OCI-LY3 (cell line): ENCODE results near the gene DEPDC5.

Experiments used
- H2AFZ ChIP-seq: fragments of 200-600, 300-600 bp; shearing (Covaris generic); 2 replicates; pipeline ENCODE4 v1.6.0; 2014; ENCODE audit warnings: antibody characterized with exemption, low read depth, low read length
- H3K27ac ChIP-seq: fragments of 200-600, 300-600 bp; sonication (generic); 2 replicates; pipeline ENCODE4 v1.5.1; 2014; ENCODE audit warnings: mild to moderate bottlenecking, low read length, moderate library complexity, mixed read lengths
- H3K27me3 ChIP-seq: fragments of 200-600, 300-600 bp; sonication (generic); 2 replicates; pipeline ENCODE4 v1.6.1; 2014; ENCODE audit warnings: low read depth, low read length, mixed read lengths
- H3K36me3 ChIP-seq: fragments of 200-600, 300-600 bp; sonication (generic); replicated peaks from 2 replicates; pipeline ENCODE3; 2014; ENCODE audit warnings: low read depth, low read length, mixed read lengths
- H3K4me1 ChIP-seq: fragments of 300-600, 200-600 bp; sonication (generic); 2 replicates; pipeline ENCODE4 v1.6.1; 2014; ENCODE audit warnings: low read length, mixed read lengths
- H3K4me2 ChIP-seq: fragments of 200-600, 300-600 bp; sonication (generic); 2 replicates; pipeline ENCODE4 v1.6.1; 2014; ENCODE audit warnings: low read length, mixed read lengths
- H3K4me3 ChIP-seq: fragments of 300-600, 200-600 bp; sonication (generic); 2 replicates; pipeline ENCODE4 v1.5.1; 2014; ENCODE audit warnings: antibody characterized with exemption, mild to moderate bottlenecking, low read length, moderate library complexity
- H3K79me2 ChIP-seq: fragments of 300-600, 200-600 bp; shearing (Covaris generic); 2 replicates; pipeline ENCODE4 v1.6.1; 2014; ENCODE audit warnings: mild to moderate bottlenecking, low read length, mixed read lengths
- H3K9ac ChIP-seq: fragments of 300-600, 200-600 bp; shearing (Covaris generic); 2 replicates; pipeline ENCODE4 v1.6.0; 2014; ENCODE audit warnings: mild to moderate bottlenecking, low read length, moderate library complexity
- H3K9me3 ChIP-seq: fragments of 200-600, 300-600 bp; shearing (Covaris generic); 2 replicates; pipeline ENCODE4 v1.6.1; 2014; ENCODE audit warnings: low read length, mixed read lengths; ENCODE audit not compliant: insufficient read depth
- H4K20me1 ChIP-seq: fragments of 200-600, 300-600 bp; sonication (generic); 2 replicates; pipeline ENCODE4 v1.6.1; 2016; ENCODE audit warnings: low read length, mixed read lengths; ENCODE audit not compliant: insufficient read depth
- CTCF ChIP-seq: fragments of 200-600, 300-600 bp; sonication (generic); IDR thresholded peaks from 2 replicates; pipeline ENCODE4 v1.5.1; 2014; ENCODE audit warnings: antibody characterized with exemption, low read length, low read depth
- EZH2phosphoT487 ChIP-seq: fragments of 200-600 bp; shearing (Covaris generic); IDR thresholded peaks from 2 replicates; pipeline ENCODE4 v1.6.1; 2018; ENCODE audit warnings: antibody characterized with exemption, mixed run types, low read depth

The DEPDC5 gene

GRCh38 chr22:31861226-31861840, 107.5 kb downstream of the DEPDC5 start:
- no peak overlapping the region for H3K27ac ChIP-seq
- peaks cover 10% of the 10 kb centered on the region for H3K36me3 ChIP-seq
- H4K20me1 ChIP-seq = 0 out of 2 replicates have a peak, but pooled peaks cover 3% of the 10 kb centered on the region
- no peaks in the 10 kb centered on the region for H3K4me1 ChIP-seq
- no peaks in the 10 kb centered on the region for H3K79me2 ChIP-seq
- H2AFZ ChIP-seq = no peak overlapping the region
- no peak overlapping the region for H3K9ac ChIP-seq
- H3K4me2 ChIP-seq = no peak overlapping the region
- H3K9me3 ChIP-seq = no peaks in the 10 kb centered on the region
- H3K4me3 ChIP-seq = no peak overlapping the region
- no peak for TF ChIP-seq EZH2phosphoT487
- TF ChIP-seq CTCF = no peak
- no peaks in the 10 kb centered on the region for H3K27me3 ChIP-seq

- no peak overlapping the region for H3K9ac ChIP-seq
- no peaks in the 10 kb centered on the region for H3K9me3 ChIP-seq
These were observed 113.1 kb downstream of the DEPDC5 start for GRCh38 chr22:31866918-31867317.

DNA sequence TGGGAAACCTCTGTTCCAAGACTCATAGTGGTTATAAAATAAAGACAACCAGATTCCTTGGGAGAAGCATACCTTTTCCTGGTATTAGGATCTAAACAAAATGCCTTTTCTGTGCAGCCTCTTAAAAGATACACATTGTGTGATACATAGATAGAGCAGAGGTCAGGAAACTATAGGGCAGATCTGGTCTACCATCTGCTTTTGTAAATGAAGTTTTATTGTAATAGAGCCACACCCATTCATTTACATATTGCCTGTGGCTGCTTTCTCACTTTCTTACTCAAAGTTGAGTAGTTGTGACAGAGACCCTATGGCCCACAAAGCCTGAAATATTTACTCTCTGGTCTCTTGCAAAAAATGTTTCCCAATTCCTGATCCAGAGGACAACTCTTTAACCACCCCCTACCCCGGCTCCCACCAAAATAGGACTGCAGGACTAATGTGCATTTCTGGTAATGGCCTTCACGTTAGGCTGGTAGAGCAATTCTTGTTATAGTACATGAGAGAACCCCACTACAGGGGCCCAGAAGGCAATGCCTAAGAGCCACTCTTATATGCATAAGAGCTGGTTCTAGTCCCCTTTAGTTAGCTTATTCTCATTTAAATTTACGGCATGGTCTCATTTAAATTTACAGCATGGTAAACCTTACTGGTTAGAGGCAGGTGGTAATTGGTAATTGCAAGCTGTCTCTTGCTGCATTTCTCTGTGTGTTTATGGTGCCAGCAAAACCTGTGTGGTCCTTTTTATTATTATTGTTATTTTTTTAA, 113.8 kb downstream of the DEPDC5 start:
- no peaks in the 10 kb centered on the region for H3K9me3 ChIP-seq
- H3K4me2 ChIP-seq = no peak overlapping the region
- H3K4me1 ChIP-seq = peaks cover 28% of the 10 kb centered on the region
- TF ChIP-seq EZH2phosphoT487 (no peak), CTCF (no peak)
- H3K4me3 ChIP-seq = no peak overlapping the region
- H3K9ac ChIP-seq = no peak overlapping the region
- no peaks in the 10 kb centered on the region for H3K36me3 ChIP-seq
- H3K79me2 ChIP-seq = no peaks in the 10 kb centered on the region
- H4K20me1 ChIP-seq = no peaks in the 10 kb centered on the region
- no peak overlapping the region for H2AFZ ChIP-seq
- H3K27me3 ChIP-seq = no peaks in the 10 kb centered on the region
- H3K27ac ChIP-seq = no peak overlapping the region

More at GRCh38 chr22:31866918-31867317, 113.1 kb downstream of the DEPDC5 start:
- Histone ChIP-seq H3K79me2 (no peaks in the 10 kb centered on the region), H3K27me3 (no peaks in the 10 kb centered on the region), H3K36me3 (no peaks in the 10 kb centered on the region), H2AFZ (no peak overlapping the region), H3K27ac (no peak overlapping the region), H3K4me3 (no peak overlapping the region), H3K4me2 (no peak overlapping the region), H3K4me1 (peaks cover 22% of the 10 kb centered on the region), H4K20me1 (no peaks in the 10 kb centered on the region)
- TF ChIP-seq CTCF = no peak

DNA sequence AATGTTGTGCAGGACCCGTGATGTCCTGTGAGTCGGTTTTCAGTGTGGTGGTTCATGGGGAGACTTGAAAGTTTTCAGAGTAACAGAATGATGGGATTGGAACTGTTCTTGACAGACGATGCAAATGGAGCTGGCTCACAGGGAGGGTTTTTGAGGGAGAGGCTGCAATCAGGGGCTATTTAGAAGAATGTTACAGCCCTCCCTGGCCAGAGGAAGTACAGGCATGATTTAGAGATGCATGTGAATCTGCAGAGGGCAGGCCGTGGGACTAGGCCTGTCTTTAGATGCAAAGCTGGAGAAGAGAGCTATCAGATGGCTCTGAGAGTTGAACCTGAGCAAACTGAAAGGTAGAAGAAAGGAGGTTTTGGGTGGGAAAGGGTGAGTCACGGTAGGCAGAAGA, 115.9 kb downstream of the DEPDC5 start:
- Histone ChIP-seq H3K36me3 (peaks cover 8% of the 10 kb centered on the region), H2AFZ (no peak overlapping the region), H3K4me2 (no peak overlapping the region), H3K79me2 (no peaks in the 10 kb centered on the region), H3K9me3 (no peaks in the 10 kb centered on the region), H3K9ac (no peak overlapping the region), H3K4me3 (no peak overlapping the region), H3K4me1 (peaks cover 28% of the 10 kb centered on the region), H4K20me1 (no peaks in the 10 kb centered on the region), H3K27me3 (no peaks in the 10 kb centered on the region), H3K27ac (no peak overlapping the region)
- no peak for TF ChIP-seq CTCF
- TF ChIP-seq EZH2phosphoT487 = no peak
